OCI-LY3 (cell line): Measurements from ENCODE around the gene VTI1A.

ENCODE experiments used
- H2AFZ ChIP-seq: fragments of 200-600, 300-600 bp; shearing (Covaris generic); 2 replicates; pipeline ENCODE4 v1.6.0; 2014; ENCODE audit warnings: antibody characterized with exemption, low read depth, low read length
- H3K27ac ChIP-seq: fragments of 200-600, 300-600 bp; sonication (generic); 2 replicates; pipeline ENCODE4 v1.5.1; 2014; ENCODE audit warnings: mild to moderate bottlenecking, low read length, moderate library complexity, mixed read lengths
- H3K27me3 ChIP-seq: fragments of 200-600, 300-600 bp; sonication (generic); 2 replicates; pipeline ENCODE4 v1.6.1; 2014; ENCODE audit warnings: low read depth, low read length, mixed read lengths
- H3K36me3 ChIP-seq: fragments of 200-600, 300-600 bp; sonication (generic); replicated peaks from 2 replicates; pipeline ENCODE3; 2014; ENCODE audit warnings: low read depth, low read length, mixed read lengths
- H3K4me1 ChIP-seq: fragments of 300-600, 200-600 bp; sonication (generic); 2 replicates; pipeline ENCODE4 v1.6.1; 2014; ENCODE audit warnings: low read length, mixed read lengths
- H3K4me2 ChIP-seq: fragments of 200-600, 300-600 bp; sonication (generic); 2 replicates; pipeline ENCODE4 v1.6.1; 2014; ENCODE audit warnings: low read length, mixed read lengths
- H3K4me3 ChIP-seq: fragments of 300-600, 200-600 bp; sonication (generic); 2 replicates; pipeline ENCODE4 v1.5.1; 2014; ENCODE audit warnings: antibody characterized with exemption, mild to moderate bottlenecking, low read length, moderate library complexity
- H3K79me2 ChIP-seq: fragments of 300-600, 200-600 bp; shearing (Covaris generic); 2 replicates; pipeline ENCODE4 v1.6.1; 2014; ENCODE audit warnings: mild to moderate bottlenecking, low read length, mixed read lengths
- H3K9ac ChIP-seq: fragments of 300-600, 200-600 bp; shearing (Covaris generic); 2 replicates; pipeline ENCODE4 v1.6.0; 2014; ENCODE audit warnings: mild to moderate bottlenecking, low read length, moderate library complexity
- H3K9me3 ChIP-seq: fragments of 200-600, 300-600 bp; shearing (Covaris generic); 2 replicates; pipeline ENCODE4 v1.6.1; 2014; ENCODE audit warnings: low read length, mixed read lengths; ENCODE audit not compliant: insufficient read depth
- H4K20me1 ChIP-seq: fragments of 200-600, 300-600 bp; sonication (generic); 2 replicates; pipeline ENCODE4 v1.6.1; 2016; ENCODE audit warnings: low read length, mixed read lengths; ENCODE audit not compliant: insufficient read depth
- CTCF ChIP-seq: fragments of 200-600, 300-600 bp; sonication (generic); IDR thresholded peaks from 2 replicates; pipeline ENCODE4 v1.5.1; 2014; ENCODE audit warnings: antibody characterized with exemption, low read length, low read depth
- EZH2phosphoT487 ChIP-seq: fragments of 200-600 bp; shearing (Covaris generic); IDR thresholded peaks from 2 replicates; pipeline ENCODE4 v1.6.1; 2018; ENCODE audit warnings: antibody characterized with exemption, mixed run types, low read depth

The VTI1A gene

GRCh38 chr10:112842832-112843360 lies 395.9 kb downstream of the VTI1A start:
- Histone ChIP-seq H3K4me1 (no peaks in the 10 kb centered on the region), H3K27ac (no peak overlapping the region), H3K79me2 (no peaks in the 10 kb centered on the region), H3K9ac (no peak overlapping the region), H3K27me3 (no peaks in the 10 kb centered on the region), H2AFZ (no peak overlapping the region), H4K20me1 (no peaks in the 10 kb centered on the region), H3K36me3 (no peaks in the 10 kb centered on the region), H3K4me3 (no peak overlapping the region), H3K9me3 (no peaks in the 10 kb centered on the region), H3K4me2 (no peak overlapping the region)
- TF ChIP-seq EZH2phosphoT487: no peak
- TF ChIP-seq CTCF: no peak

GRCh38 chr10:112843623-112844022 lies 396.6 kb downstream of the VTI1A start:
- no peak overlapping the region for H3K4me2 ChIP-seq

GRCh38 chr10:112844681-112845544 lies 397.9 kb downstream of the VTI1A start:
- H3K9me3 ChIP-seq: no peaks in the 10 kb centered on the region
- no peak for TF ChIP-seq EZH2phosphoT487
- no peak for TF ChIP-seq CTCF
- no peaks in the 10 kb centered on the region for H3K36me3 ChIP-seq

More at GRCh38 chr10:112843623-112844022, 396.6 kb downstream of the VTI1A start:
- Histone ChIP-seq H3K9me3 (no peaks in the 10 kb centered on the region), H3K27ac (no peak overlapping the region), H3K9ac (no peak overlapping the region), H3K4me1 (no peaks in the 10 kb centered on the region), H3K79me2 (no peaks in the 10 kb centered on the region), H4K20me1 (no peaks in the 10 kb centered on the region), H2AFZ (no peak overlapping the region), H3K27me3 (no peaks in the 10 kb centered on the region), H3K36me3 (no peaks in the 10 kb centered on the region), H3K4me3 (no peak overlapping the region)
- no peak for TF ChIP-seq CTCF
- TF ChIP-seq EZH2phosphoT487: no peak

GRCh38 chr10:112847778-112848177 lies 400.8 kb downstream of the VTI1A start:
- no peak overlapping the region for H3K27ac ChIP-seq
- no peaks in the 10 kb centered on the region for H4K20me1 ChIP-seq
- H3K27me3 ChIP-seq: no peaks in the 10 kb centered on the region
- peaks cover 5% of the 10 kb centered on the region; the same call in 1 of the 2 replicates for H3K4me1 ChIP-seq
- H3K4me3 ChIP-seq: no peak overlapping the region
- H3K9me3 ChIP-seq: no peaks in the 10 kb centered on the region
- H3K79me2 ChIP-seq: no peaks in the 10 kb centered on the region
- no peak overlapping the region for H2AFZ ChIP-seq
- H3K36me3 ChIP-seq: no peaks in the 10 kb centered on the region
- no peak overlapping the region for H3K9ac ChIP-seq
- no peak overlapping the region for H3K4me2 ChIP-seq
- TF ChIP-seq CTCF (no peak), EZH2phosphoT487 (no peak)

More at GRCh38 chr10:112844681-112845544, 397.9 kb downstream of the VTI1A start:
- no peak overlapping the region for H3K9ac ChIP-seq
- no peaks in the 10 kb centered on the region for H3K79me2 ChIP-seq
- no peaks in the 10 kb centered on the region for H4K20me1 ChIP-seq
- H3K27ac ChIP-seq: no peak overlapping the region
- no peak overlapping the region for H2AFZ ChIP-seq
- H3K4me3 ChIP-seq: no peak overlapping the region
- no peak overlapping the region for H3K4me2 ChIP-seq
- no peaks in the 10 kb centered on the region for H3K4me1 ChIP-seq
- no peaks in the 10 kb centered on the region for H3K27me3 ChIP-seq
